GM21786 (cell line): Measurements from ENCODE around the gene SEC22C.

Experiments used
- ATAC-seq: cut with Tn5 transposase; IDR thresholded peaks from one replicate; pipeline ENCODE4 v1.9.1; 2021; ENCODE audit not compliant: unreplicated experiment

Gene SEC22C

DNA sequence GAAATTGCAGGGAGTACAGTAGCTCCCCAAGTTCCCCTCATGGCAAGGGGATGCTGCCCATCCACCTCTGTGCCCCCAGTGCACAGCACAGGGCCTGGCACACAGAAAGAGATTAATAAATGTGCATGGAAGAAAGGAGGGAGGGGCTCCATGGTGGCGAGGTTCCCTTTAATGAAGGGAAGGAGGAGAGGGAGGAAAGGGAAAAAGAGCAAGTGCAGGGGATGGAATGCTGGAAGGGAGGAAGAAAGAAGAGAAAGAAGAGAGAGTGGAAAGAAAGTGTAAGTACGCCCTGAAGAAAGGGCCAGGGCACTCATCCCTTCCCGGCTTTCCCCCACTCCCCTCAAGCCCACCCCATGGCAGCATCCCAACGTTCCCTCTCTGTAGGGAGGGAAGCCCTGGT, 80.9 kb downstream of the SEC22C start:
- no peak for ATAC-seq

DNA sequence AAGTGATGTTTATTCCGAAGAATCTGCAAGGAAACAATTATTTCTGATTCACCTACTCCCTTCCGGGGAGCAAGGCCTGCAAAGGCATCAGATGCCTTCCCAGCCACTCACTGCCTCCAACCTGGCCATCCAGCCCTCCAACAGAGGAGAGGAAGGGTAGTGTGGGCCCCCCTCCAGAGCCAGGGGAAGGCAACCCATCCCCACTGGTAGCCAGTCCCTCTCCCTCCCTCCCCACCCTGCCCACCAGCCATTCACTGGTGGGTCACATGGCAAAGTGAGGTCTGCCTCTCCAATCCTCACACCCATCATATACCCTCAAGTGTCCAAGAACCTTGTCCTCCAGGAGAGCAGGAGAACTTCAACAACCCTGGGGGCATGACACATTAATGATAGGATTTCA, 81.7 kb downstream of the SEC22C start:
- ATAC-seq = no peak

DNA sequence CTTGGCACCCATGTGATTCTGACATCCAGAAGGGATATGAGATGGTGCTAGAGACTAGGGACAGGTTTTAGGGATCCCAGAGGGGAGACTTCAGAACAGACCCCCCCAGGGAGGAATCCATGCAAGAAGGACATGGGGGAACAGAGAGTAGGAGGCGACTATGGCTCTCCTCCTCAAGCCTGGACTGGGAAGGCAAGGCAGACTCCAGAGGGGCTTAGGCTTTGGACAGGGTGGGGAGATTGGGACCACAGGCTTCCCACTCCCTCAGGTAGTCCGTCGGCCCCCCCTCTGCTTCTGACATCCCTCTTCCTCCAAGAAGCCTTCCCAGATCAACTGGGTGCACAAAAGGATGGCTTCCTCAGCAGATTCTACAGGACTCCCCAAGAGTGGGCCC, 82.3 kb downstream of the SEC22C start:
- no peak for ATAC-seq

DNA sequence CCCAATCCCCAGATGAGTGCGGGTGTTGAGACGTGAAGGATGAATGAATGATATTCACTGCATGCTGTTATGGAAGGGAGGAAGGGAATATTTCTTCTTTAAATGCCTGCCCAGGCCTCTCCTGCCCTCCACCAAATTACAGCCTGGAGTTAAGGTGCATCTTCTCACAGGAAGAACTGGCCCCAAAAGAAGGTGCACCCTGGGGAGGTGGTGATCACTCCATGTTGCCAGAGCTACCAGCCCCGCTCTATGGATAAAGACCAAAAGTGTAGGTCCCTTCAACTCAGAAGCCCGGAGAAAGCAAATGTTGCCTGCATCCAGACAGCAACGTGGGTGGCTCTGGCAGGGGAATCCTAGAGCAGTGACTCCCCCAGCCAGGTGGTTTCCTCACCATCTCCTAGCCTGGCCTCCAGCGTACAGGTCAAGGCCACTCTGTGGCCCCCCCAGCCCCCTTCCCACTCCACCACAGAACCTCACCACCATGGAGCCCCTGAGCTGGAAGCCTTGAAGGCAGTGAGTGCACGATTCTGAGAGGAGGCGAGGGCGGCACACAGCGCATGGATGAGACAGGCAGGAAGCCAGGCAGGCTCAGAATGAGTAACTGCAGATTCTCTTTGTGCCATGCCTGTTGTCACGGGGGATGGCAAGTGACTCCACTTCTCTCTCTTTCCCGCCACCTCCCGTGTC, 82.8 kb downstream of the SEC22C start:
- ATAC-seq = no peak

DNA sequence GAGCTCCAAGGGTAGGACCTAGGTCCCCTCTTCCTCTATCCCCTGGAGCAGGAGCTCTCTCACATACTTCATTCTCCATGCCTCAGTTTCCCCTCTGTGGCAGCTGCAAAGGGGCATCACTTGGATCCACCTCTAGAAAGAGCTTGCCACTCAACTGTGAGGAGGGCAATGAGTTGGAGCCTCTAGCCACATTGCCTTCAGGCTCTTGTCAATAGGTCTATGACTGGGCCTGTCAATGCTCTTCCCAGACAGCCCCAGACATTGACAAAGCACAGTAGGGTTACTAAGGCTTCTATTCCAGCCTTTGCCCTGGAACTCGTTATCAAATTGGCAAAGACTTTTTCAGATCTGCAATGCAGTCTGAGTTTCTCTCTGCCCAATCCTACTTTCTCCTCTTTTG, 83.7 kb downstream of the SEC22C start:
- ATAC-seq = no peak
